Heart left ventricle (tissue), 16 donors: ENCODE data around the gene BCL7C. TPM values are rescaled to one million over a fixed set of nuclear protein-coding genes. Genes with fewer than 3 reads are reported as not detected.

Experiments
- ATAC-seq, 4 donors: fragments of 200-7000 bp; cut with Tn5 transposase; one replicate each; pipeline ENCODE4 v1.9.1; 2020 to 2022; ENCODE audit warnings: moderate library complexity in 4 of 4, mild to moderate bottlenecking in 3 of 4, moderate number of reproducible peaks in 1 of 4
- DNase-seq, 5 donors: peaks; one replicate each; pipeline ENCODE4 v3.0.0-alpha.2; 2020
- H3K27ac ChIP-seq, 12 donors: fragments of 200-600 bp; sonication (generic) in 4 of 12; one replicate each; pipeline versions ENCODE4 v1.5.0 to v1.8.0; 2016 to 2022; ENCODE audit warnings: mild to moderate bottlenecking in 2 of 12
- H3K27me3 ChIP-seq, 9 donors: fragments of 200-600 bp; sonication (generic) in 2 of 9; one replicate each; pipeline versions ENCODE4 v1.5.1 to v1.8.0; 2016 to 2022; ENCODE audit warnings: mild to moderate bottlenecking in 3 of 9
- H3K36me3 ChIP-seq, 9 donors: fragments of 200-600 bp; sonication (generic) in 2 of 9; one replicate each; pipeline versions ENCODE4 v1.5.0 to v1.8.0; 2018 to 2022; ENCODE audit warnings: mild to moderate bottlenecking in 2 of 9
- H3K4me1 ChIP-seq, 12 donors: fragments of 200-600 bp; sonication (generic) in 4 of 12; one replicate each; pipeline versions ENCODE4 v1.5.0 to v1.8.0; 2016 to 2022; ENCODE audit warnings: mild to moderate bottlenecking in 3 of 12
- H3K4me3 ChIP-seq, 12 donors: fragments of 200-600 bp; sonication (generic) in 4 of 12; one replicate each; pipeline versions ENCODE4 v1.5.0 to v1.8.0; 2017 to 2022; ENCODE audit warnings: mild to moderate bottlenecking in 9 of 12, moderate library complexity in 4 of 12
- H3K9me3 ChIP-seq, 12 donors: fragments of 200-600 bp; sonication (generic) in 4 of 12; one replicate each; pipeline versions ENCODE4 v1.5.0 to v1.8.0; 2016 to 2022; ENCODE audit warnings: mild to moderate bottlenecking in 1 of 12
- POLR2A ChIP-seq, 2 donors: fragments of 450-650 bp; IDR thresholded peaks; one replicate each; pipeline ENCODE4 v1.6.1; 2017; ENCODE audit warnings: antibody characterized with exemption in 2 of 2, mild to moderate bottlenecking in 2 of 2, moderate library complexity in 2 of 2
- WGBS, 4 donors: extraction: QIAGEN DNeasy Blood & Tissue Kit in 2 of 4; methylation state at CpG; one replicate each; pipeline versions ENCODE4 v1.1.5 to v1.1.7; 2013 to 2018; 5-methylcytosine and 5-hydroxymethylcytosine counted together
- intact Hi-C, 10 donors: fragments of 100-400 bp; cut with DNase I; formaldehyde crosslinking; loops; one replicate each; pipeline versions ENCODE4 v1.11.1 to v1.14.2; 2022
- polyA plus RNA-seq, 2 donors: library from polyadenylated mRNA; stranded (reverse); fragments of 200-250 nt; gene quantifications; one replicate each; pipeline ENCODE4 v1.2.3, GENCODE V29; 2013
- total RNA-seq, 9 donors: library from RNA; depleted of rRNA in 2 of 9; stranded (reverse); fragments of >200 nt in 2 of 9; fragmentation: NEBNext Ultra II Directional in 3 of 9; extraction: Animal tissue kit (Norgen Biotek cat#: 25700) in 3 of 9; gene quantifications; one replicate each; pipeline versions ENCODE4 v1.1.0 to v1.2.4, GENCODE V29; 2016 to 2023
- TF ChIP-seq, protein P1 (sequence below), 12 donors: fragments of 200-600 bp; sonication (generic) in 4 of 12; IDR thresholded peaks; one replicate each; pipeline versions ENCODE4 v1.5.0 to v1.8.0; 2018 to 2022; ENCODE audit warnings: antibody characterized with exemption in 12 of 12, mild to moderate bottlenecking in 5 of 12
- donor health status: ischemic (EF 13 %, LVEDD 7.1; RV severe dilation, severe dysfunction).
- donor health status: healthy with polysubstance abuse.
- donor health status: DM: no; HTN: yes; CAD: no.
- donor health status: DM: no; HTN: no; CAD: no.
- donor health status: ischemic (EF 25% LVEDD 6.9; RV normal size, moderate dysfunction).
- donor health status: ischemic (EF 25% LVEDD 5.7; RV mildly dilated, moderate dysfunction).
- donor health status: healthy.
- donor health status: DM: yes; HTN: yes; CAD: no.
- donor health status: ischemic (EF 35%, LVEDD 5.7; RV mildly dilated, moderate dysfunction).
- donor health status: nonischemic (EF 11% LVEDD 7.7; RV severe dilation, severe dysfunction).
- donor health status: DM: yes; HTN: yes; CAD: no.
- donor health status: PGD.
- donor health status: ischemic (EF 29% LVEDD 5.4; RV normal size, mild dysfunction).
- donor health status: nonischemic (EF 23%, LVEDD 6.1; RV moderate dilation, normal function).

The BCL7C gene
- total and polyA plus RNA-seq, 11 donors = 23.1 to 43.4 (median 28.7) TPM

DNA sequence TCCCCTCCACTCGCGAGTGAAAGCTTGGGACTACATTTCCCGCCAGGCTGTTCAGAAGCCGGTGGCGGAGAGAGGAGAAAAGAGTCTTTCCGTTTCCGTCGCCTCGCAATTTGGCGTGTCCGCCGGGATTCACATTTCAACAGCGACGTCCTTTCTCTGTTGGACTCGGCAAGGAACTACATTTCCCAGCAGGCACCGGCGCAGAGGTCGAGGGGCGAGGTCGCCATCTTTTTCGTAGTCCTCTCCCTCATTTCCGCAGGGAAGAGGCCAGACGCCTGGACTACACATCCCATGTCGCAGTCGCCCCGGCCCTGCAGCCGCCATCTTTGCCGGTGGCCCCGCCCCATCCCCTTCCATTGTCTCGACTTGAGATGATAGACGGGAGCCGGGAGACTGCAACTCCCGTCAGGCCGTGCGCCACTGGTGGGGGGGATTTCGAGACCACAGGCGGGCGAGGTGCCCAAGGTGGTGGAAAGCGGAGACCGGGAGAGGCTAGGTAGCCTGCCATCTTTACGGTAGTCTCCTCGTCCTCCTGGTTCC, 28.6 kb upstream of the BCL7C start:
- Histone ChIP-seq H3K27me3 (no peaks in the 10 kb centered on the region), H3K4me1 (peaks cover 0 to 23% (median 9%) of the 10 kb centered on the region in 12 donors), H3K4me3 (peak overlapping the region; percentile 36 to 80 (median 64)), H3K36me3 (peaks cover 0 to 5% (median 0%) of the 10 kb centered on the region in 9 donors), H3K9me3 (no peaks in the 10 kb centered on the region), H3K27ac (peak overlapping the region; percentile 74 to 98 (median 94))
- ATAC-seq (peak; percentile 84 to 89 (median 88)), DNase-seq (peak; percentile 99 to 100 (median 100))
- no peak for TF ChIP-seq POLR2A (IDR thresholded peaks at IDR 0.05)
- 0% methylated on average over 41 to 42 of the region's 42 CpGs for WGBS, 4 donors
- intact Hi-C loops = loop anchor here in 5 of 10 donors (1.0 to 5.0 kb wide), 9 partner anchors 20 to 265 kb away; partner anchors contain the start of genes FBRS (in 2 of the 5), CTF1 (in 1 of the 5) and SRCAP (in 1 of the 5)

DNA sequence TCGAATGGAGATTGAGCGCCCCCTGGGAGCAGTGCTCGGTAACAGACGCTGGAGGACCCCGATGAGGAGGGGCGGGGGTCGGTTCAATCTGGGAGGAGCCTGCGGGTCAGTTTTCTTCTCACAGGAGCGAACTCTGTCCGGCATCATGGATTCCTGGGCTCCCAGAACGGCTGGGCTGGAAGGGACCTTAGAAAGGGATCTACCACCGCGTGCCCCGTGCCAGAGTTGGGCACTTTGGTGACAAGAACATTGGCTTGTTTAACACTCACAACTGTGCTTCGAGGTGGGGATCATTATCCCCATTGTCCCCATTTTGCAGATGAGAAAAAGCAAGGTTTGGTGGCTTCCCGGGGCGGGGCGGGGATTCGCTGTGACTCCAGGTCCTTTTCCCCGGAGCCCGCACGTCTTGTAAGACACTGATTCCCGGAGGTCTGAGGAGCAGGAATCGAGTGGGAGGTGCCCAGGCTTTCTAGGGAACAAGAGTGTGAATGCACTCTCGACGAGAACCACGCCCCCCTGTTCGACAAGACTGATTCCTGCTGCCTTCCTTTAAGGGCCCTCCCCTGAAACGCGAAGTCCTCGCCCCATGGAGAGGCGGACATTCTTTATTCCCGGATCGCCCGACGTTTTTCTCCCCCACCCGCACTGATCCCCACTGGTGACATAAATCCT, 28.0 kb upstream of the BCL7C start:
- DNase-seq = peak; percentile 89 to 91 (median 90)
- peak; percentile 3 to 24 (median 16) for ATAC-seq
- TF ChIP-seq POLR2A (IDR thresholded peaks at IDR 0.05) = no peak
- TF ChIP-seq, protein P1, sequence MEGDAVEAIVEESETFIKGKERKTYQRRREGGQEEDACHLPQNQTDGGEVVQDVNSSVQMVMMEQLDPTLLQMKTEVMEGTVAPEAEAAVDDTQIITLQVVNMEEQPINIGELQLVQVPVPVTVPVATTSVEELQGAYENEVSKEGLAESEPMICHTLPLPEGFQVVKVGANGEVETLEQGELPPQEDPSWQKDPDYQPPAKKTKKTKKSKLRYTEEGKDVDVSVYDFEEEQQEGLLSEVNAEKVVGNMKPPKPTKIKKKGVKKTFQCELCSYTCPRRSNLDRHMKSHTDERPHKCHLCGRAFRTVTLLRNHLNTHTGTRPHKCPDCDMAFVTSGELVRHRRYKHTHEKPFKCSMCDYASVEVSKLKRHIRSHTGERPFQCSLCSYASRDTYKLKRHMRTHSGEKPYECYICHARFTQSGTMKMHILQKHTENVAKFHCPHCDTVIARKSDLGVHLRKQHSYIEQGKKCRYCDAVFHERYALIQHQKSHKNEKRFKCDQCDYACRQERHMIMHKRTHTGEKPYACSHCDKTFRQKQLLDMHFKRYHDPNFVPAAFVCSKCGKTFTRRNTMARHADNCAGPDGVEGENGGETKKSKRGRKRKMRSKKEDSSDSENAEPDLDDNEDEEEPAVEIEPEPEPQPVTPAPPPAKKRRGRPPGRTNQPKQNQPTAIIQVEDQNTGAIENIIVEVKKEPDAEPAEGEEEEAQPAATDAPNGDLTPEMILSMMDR (IDR thresholded peaks at IDR 0.05) = peak; percentile 71 to 97 (median 89)
- intact Hi-C loops = loop anchor here (1.0 to 5.0 kb wide), 10 partner anchors 20 to 265 kb away; partner anchors contain the start of genes FBRS (in 2 of the 10), CTF1 (in 1 of the 10) and SRCAP (in 1 of the 10)
- Histone ChIP-seq H3K9me3 (no peaks in the 10 kb centered on the region), H3K27ac (peak overlapping the region; percentile 59 to 98 (median 93)), H3K27me3 (no peaks in the 10 kb centered on the region), H3K4me3 (peak overlapping the region; percentile 12 to 80 (median 63)), H3K36me3 (peaks cover 0 to 5% (median 0%) of the 10 kb centered on the region in 9 donors), H3K4me1 (peaks cover 0 to 22% (median 9%) of the 10 kb centered on the region in 12 donors)
- 0 to 1% (median 0%) methylated on average over 24 to 37 of the region's 37 CpGs for WGBS, 4 donors

DNA sequence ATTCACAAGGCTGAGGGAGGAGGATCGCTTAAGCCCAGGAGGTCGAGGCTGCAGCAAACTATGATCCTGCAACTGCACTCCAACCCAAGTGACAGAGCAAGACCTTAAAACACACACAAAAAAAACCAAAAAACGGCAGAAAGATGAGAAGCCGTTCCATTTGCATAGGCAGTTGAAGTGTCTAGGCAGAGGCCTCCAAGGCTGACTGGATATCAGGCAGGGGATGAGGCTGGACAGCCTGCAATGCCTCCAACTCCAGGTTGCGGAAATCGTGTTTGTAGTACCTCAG, 27.5 kb upstream of the BCL7C start:
- no peak for ATAC-seq
- H3K36me3 ChIP-seq = peaks cover 0 to 5% (median 0%) of the 10 kb centered on the region in 9 donors
- H3K9me3 ChIP-seq = no peaks in the 10 kb centered on the region
- no peaks in the 10 kb centered on the region for H3K27me3 ChIP-seq
- intact Hi-C loops = loop anchor here in 9 of 10 donors (1.0 to 5.0 kb wide), 5 partner anchors 47 to 264 kb away; partner anchors contain the start of gene FBRS (in 1 of the 9)
- WGBS, 4 donors = 30% methylated on average over 6 of the region's 6 CpGs
- H3K27ac ChIP-seq = peak overlapping the region in 11 of 12 donors; percentile 59 to 98 (median 94)
- no peak for TF ChIP-seq POLR2A (IDR thresholded peaks at IDR 0.05)
- TF ChIP-seq, protein P1 (IDR thresholded peaks at IDR 0.05) = no peak
- no peak for DNase-seq
- H3K4me3 ChIP-seq = peak overlapping the region in 11 of 12 donors; percentile 34 to 80 (median 63)
- peaks cover 0 to 22% (median 9%) of the 10 kb centered on the region in 12 donors for H3K4me1 ChIP-seq

DNA sequence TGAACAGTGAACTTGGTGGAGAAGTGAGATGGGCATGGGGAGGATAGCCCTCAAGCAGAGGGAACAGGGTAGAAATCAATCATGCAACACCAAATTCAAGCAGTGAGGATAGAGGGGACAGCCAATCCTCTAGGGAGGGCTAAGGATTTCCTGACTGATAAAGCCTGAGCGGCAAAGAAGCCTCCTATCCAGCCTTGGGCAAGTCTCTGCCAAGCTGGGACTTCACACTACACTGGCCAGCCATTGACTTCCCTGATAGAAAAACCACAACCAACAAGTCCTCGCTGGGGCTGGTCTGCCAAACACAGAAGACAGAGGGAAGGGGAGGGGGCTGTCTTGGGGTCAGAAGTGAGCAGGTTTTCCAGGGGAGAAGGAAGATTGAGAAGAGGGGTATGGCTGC, 27.0 kb upstream of the BCL7C start:
- Histone ChIP-seq H3K4me3 (no peak overlapping the region), H3K27ac (peak overlapping the region in 2 of 12 donors; percentile 92 to 94), H3K9me3 (no peaks in the 10 kb centered on the region), H3K4me1 (peaks cover 0 to 22% (median 9%) of the 10 kb centered on the region in 12 donors), H3K36me3 (no peaks in the 10 kb centered on the region), H3K27me3 (no peaks in the 10 kb centered on the region)
- ATAC-seq (no peak), DNase-seq (no peak)
- intact Hi-C loops = loop anchor here in 9 of 10 donors (1.0 to 5.0 kb wide), 5 partner anchors 46 to 264 kb away; partner anchors contain the start of gene FBRS (in 1 of the 9)
- no peak for TF ChIP-seq POLR2A (IDR thresholded peaks at IDR 0.05)
- TF ChIP-seq, protein P1 (IDR thresholded peaks at IDR 0.05) = no peak
- 54 to 68% (median 59%) methylated on average over 2 of the region's 2 CpGs for WGBS, 4 donors
